ENCODE data around the gene VAMP4. TPM values are rescaled to one million over a fixed set of nuclear protein-coding genes. Genes with fewer than 3 reads are reported as not detected.

Gene VAMP4
- polyA plus RNA-seq, 1 of the 3 experiments (the other 2 are of a cell fraction) = 2.5 TPM

DNA sequence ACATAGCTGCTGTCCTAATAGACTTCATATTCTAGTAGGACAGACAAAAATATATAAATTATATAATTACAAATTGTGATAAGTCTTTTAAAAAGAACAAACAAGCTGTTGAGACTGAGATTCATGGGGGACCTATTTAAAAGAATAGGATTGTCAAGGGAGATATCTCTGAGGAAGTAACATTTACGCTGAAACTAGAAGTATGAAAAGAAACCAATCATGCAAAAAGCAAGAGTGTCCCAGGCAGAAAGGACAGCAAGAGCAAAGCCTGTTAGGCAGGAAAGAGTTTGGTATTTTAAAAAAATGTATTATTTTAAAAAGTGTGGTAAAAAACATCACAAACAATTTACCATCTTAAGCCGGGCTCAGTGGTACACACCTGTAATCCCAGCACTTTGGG lies 30.4 kb upstream of the VAMP4 start:
- no peak for TF ChIP-seq GATA2 (CRISPR knock-in tag; IDR thresholded peaks at IDR 0.05)
- no peak for TF ChIP-seq POLR2AphosphoS5 (IDR thresholded peaks at IDR 0.05; ENCODE audit: low read depth, low read length)
- no peak for TF ChIP-seq CHD2 (IDR thresholded peaks at IDR 0.05; ENCODE audit: low read length, partially characterized antibody)
- no peak for TF ChIP-seq ELF1 (IDR thresholded peaks at IDR 0.05)
- no peak for TF ChIP-seq TEAD4 (IDR thresholded peaks at IDR 0.05; ENCODE audit: borderline replicate concordance, insufficient read depth)
- TF ChIP-seq RAD21 (IDR thresholded peaks at IDR 0.05; ENCODE audit: low read length) = no peak
- TF ChIP-seq EZH2phosphoT487 (IDR thresholded peaks at IDR 0.05; ENCODE audit: borderline replicate concordance, low read depth) = no peak
- no peak for TF ChIP-seq MEF2A (IDR thresholded peaks at IDR 0.05; ENCODE audit: borderline replicate concordance, low read depth)
- TF ChIP-seq FOXJ3 (CRISPR knock-in tag; IDR thresholded peaks at IDR 0.05) = no peak
- TF ChIP-seq, protein P1, sequence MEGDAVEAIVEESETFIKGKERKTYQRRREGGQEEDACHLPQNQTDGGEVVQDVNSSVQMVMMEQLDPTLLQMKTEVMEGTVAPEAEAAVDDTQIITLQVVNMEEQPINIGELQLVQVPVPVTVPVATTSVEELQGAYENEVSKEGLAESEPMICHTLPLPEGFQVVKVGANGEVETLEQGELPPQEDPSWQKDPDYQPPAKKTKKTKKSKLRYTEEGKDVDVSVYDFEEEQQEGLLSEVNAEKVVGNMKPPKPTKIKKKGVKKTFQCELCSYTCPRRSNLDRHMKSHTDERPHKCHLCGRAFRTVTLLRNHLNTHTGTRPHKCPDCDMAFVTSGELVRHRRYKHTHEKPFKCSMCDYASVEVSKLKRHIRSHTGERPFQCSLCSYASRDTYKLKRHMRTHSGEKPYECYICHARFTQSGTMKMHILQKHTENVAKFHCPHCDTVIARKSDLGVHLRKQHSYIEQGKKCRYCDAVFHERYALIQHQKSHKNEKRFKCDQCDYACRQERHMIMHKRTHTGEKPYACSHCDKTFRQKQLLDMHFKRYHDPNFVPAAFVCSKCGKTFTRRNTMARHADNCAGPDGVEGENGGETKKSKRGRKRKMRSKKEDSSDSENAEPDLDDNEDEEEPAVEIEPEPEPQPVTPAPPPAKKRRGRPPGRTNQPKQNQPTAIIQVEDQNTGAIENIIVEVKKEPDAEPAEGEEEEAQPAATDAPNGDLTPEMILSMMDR (IDR thresholded peaks at IDR 0.05) = no peak
- TF ChIP-seq NFIC (IDR thresholded peaks at IDR 0.05; ENCODE audit: borderline replicate concordance) = no peak
- TF ChIP-seq NRF1 (IDR thresholded peaks at IDR 0.05; ENCODE audit: low read depth, low read length) = no peak
- TF ChIP-seq TCF12 (IDR thresholded peaks at IDR 0.05) = no peak
- TF ChIP-seq FOSL2 (IDR thresholded peaks at IDR 0.05; ENCODE audit: borderline replicate concordance, low read depth) = no peak
- TF ChIP-seq RCOR1 (IDR thresholded peaks at IDR 0.05; ENCODE audit: low read length) = no peak
- TF ChIP-seq FOXM1 (IDR thresholded peaks at IDR 0.05; ENCODE audit: low read depth) = no peak
- no peak for TF ChIP-seq RXRA (IDR thresholded peaks at IDR 0.05; ENCODE audit: borderline replicate concordance, low read depth)
- TF ChIP-seq, protein P2, sequence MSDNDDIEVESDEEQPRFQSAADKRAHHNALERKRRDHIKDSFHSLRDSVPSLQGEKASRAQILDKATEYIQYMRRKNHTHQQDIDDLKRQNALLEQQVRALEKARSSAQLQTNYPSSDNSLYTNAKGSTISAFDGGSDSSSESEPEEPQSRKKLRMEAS (IDR thresholded peaks at IDR 0.05; ENCODE audit: low read depth) = no peak
- Histone ChIP-seq H3K4me2 (no peak overlapping the region), H2AFZ (ENCODE audit: low read depth) (no peak overlapping the region), H3K9me2 (no peaks in the 10 kb centered on the region), H3K9ac (no peak overlapping the region), H3K79me2 (ENCODE audit: insufficient read depth) (no peaks in the 10 kb centered on the region), H3K27ac (ENCODE audit: low read depth in 2 of 2, low read length in 1 of 2) (no peak overlapping the region), H3K4me3 (ENCODE audit: low read depth in 2 of 2, low read length in 1 of 2) (no peak overlapping the region), H3K4me1 (ENCODE audit: control insufficient read depth in 1 of 2, insufficient read depth in 2 of 2, low read depth in 1 of 2, low read length in 1 of 2) (no peaks in the 10 kb centered on the region), H3K9me3 (no peaks in the 10 kb centered on the region), H3K27me3 (ENCODE audit: insufficient read depth) (no peaks in the 10 kb centered on the region), H3K36me3 (replicated peaks in 1 of 2; ENCODE audit: control insufficient read depth in 1 of 2, insufficient read depth in 2 of 2, low read length in 1 of 2) (no peaks in the 10 kb centered on the region), H4K20me1 (ENCODE audit: insufficient read depth) (no peaks in the 10 kb centered on the region), H3F3A (replicated peaks; ENCODE audit: insufficient read depth) (no peaks in the 10 kb centered on the region)
- 73% methylated on average over 2 of the region's 2 CpGs for WGBS (ENCODE audit: low lambda C conversion rate)
- ChIA-PET CTCF (no interaction called here), POLR2A (no interaction called here)
- DNase-seq = no peak

DNA sequence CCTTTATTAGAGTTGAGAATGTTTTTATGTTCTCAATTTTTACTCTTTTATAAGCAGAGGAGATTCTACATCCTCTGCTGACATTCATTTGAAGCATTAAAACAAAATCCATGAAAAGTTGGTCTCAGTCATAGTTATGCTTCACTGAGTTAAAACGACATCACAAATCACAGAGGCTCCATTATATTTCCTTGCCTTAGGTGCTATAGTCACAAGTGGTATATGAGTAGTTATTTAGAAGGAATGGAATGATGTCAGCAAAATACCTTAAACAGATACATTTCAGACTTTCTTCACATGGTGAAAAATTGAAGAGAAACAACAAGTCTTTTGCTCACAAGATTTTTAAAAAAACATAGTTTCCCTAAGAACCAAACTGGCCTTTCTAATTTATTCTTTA lies 27.9 kb upstream of the VAMP4 start:
- H3K9me2 ChIP-seq = no peaks in the 10 kb centered on the region
- H3K4me1 ChIP-seq (ENCODE audit: control insufficient read depth in 1 of 2, insufficient read depth in 2 of 2, low read depth in 1 of 2, low read length in 1 of 2) = no peaks in the 10 kb centered on the region
- H4K20me1 ChIP-seq (ENCODE audit: insufficient read depth) = no peaks in the 10 kb centered on the region
- no peaks in the 10 kb centered on the region for H3K9me3 ChIP-seq
- H3K4me2 ChIP-seq = no peak overlapping the region
- no peak for TF ChIP-seq FOSL2 (IDR thresholded peaks at IDR 0.05; ENCODE audit: borderline replicate concordance, low read depth)
- no peaks in the 10 kb centered on the region for H3K27me3 ChIP-seq (ENCODE audit: insufficient read depth)
- H3F3A ChIP-seq (replicated peaks; ENCODE audit: insufficient read depth) = no peaks in the 10 kb centered on the region
- 19% methylated on average over 1 of the region's 1 CpG for WGBS (ENCODE audit: low lambda C conversion rate)
- DNase-seq = no peak
- no peak overlapping the region for H2AFZ ChIP-seq (ENCODE audit: low read depth)
- H3K79me2 ChIP-seq (ENCODE audit: insufficient read depth) = no peaks in the 10 kb centered on the region
- H3K4me3 ChIP-seq (ENCODE audit: low read depth in 2 of 2, low read length in 1 of 2) = no peak overlapping the region
- H3K27ac ChIP-seq (ENCODE audit: low read depth in 2 of 2, low read length in 1 of 2) = no peak overlapping the region
- CTCF ChIA-PET = no interaction called here
- H3K9ac ChIP-seq = no peak overlapping the region
- no peaks in the 10 kb centered on the region for H3K36me3 ChIP-seq (replicated peaks in 1 of 2; ENCODE audit: control insufficient read depth in 1 of 2, insufficient read depth in 2 of 2, low read length in 1 of 2)
- POLR2A ChIA-PET = no interaction called here
